ENCODE data around the gene DGCR2. TPM values are rescaled to one million over a fixed set of nuclear protein-coding genes. Genes with fewer than 3 reads are reported as not detected.

Gene DGCR2
- total and polyA plus RNA-seq, 2 donors (not counting 1 experiment from before 2014, with no cell fraction given), result 34.3 to 39.5 TPM

DNA sequence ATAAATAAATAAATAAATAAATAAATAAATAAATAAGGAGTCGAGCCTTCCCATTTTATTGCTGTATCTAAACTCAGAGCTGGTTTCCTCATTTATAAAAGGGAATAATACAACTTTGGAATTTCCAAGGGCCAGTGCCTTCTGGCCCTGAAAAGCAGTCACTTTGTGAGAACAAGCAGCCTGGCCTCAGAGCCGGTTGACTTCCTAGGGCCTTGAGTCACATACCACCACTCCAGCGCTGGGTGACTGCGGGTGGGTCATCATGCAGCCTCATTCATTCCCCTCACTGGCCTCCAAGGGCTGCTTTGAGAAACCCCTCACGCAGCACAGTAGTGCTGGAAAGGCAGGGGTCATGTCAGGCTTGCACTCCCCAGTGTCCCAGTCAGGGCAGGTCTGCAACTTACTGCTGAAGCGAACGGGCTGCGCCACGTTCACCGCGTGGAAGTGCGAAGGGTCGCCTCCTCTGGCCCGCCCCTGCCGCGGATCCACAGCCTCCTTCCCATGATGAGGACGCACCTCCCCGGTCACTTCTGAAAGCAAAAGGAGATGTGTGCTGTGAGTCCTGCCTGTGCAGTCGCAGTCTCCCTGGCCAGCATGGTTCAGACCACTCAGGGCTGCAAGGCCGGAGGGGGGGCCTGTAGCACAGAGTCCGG lies 54.4 kb downstream of the DGCR2 start:
- peaks cover 4% of the 10 kb centered on the region for H3K4me1 ChIP-seq (ENCODE audit: control insufficient read depth, extremely low read depth, insufficient read depth, low read length)
- H3K9ac ChIP-seq (ENCODE audit: insufficient read depth, low read length), result no peak overlapping the region
- no peaks in the 10 kb centered on the region for H3K27me3 ChIP-seq (ENCODE audit: control insufficient read depth, insufficient read depth, low read length)
- H3K79me2 ChIP-seq (ENCODE audit: control insufficient read depth, insufficient read depth, low read length), result no peaks in the 10 kb centered on the region
- no peaks in the 10 kb centered on the region for H4K20me1 ChIP-seq (ENCODE audit: control insufficient read depth, extremely low read depth, insufficient read depth, low read length)
- H3K4me2 ChIP-seq (ENCODE audit: extremely low read depth, insufficient read depth, low read length), result no peak overlapping the region
- H3K27ac ChIP-seq (ENCODE audit: insufficient read depth, low read length), result no peak overlapping the region
- TF ChIP-seq, protein P1, sequence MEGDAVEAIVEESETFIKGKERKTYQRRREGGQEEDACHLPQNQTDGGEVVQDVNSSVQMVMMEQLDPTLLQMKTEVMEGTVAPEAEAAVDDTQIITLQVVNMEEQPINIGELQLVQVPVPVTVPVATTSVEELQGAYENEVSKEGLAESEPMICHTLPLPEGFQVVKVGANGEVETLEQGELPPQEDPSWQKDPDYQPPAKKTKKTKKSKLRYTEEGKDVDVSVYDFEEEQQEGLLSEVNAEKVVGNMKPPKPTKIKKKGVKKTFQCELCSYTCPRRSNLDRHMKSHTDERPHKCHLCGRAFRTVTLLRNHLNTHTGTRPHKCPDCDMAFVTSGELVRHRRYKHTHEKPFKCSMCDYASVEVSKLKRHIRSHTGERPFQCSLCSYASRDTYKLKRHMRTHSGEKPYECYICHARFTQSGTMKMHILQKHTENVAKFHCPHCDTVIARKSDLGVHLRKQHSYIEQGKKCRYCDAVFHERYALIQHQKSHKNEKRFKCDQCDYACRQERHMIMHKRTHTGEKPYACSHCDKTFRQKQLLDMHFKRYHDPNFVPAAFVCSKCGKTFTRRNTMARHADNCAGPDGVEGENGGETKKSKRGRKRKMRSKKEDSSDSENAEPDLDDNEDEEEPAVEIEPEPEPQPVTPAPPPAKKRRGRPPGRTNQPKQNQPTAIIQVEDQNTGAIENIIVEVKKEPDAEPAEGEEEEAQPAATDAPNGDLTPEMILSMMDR (conservative IDR thresholded peaks at IDR 0.05 in 1 of 2, IDR thresholded peaks at IDR 0.05 in 1 of 2; ENCODE audit: low read depth in 1 of 2, low read length in 2 of 2), result no peak
- no peak for TF ChIP-seq EZH2 (IDR thresholded peaks at IDR 0.05; ENCODE audit: low read length, missing control alignments)
- H3K9me3 ChIP-seq (ENCODE audit: control insufficient read depth, insufficient read depth, low read depth, low read length), result no peaks in the 10 kb centered on the region
- H3K4me3 ChIP-seq (replicated peaks in 1 of 4; ENCODE audit: control extremely low read depth in 1 of 4, insufficient read depth in 1 of 4, low read depth in 3 of 4, low read length in 4 of 4), result no peak overlapping the region
- H3K36me3 ChIP-seq (ENCODE audit: control insufficient read depth, insufficient read depth, low read length), result peaks cover 13% of the 10 kb centered on the region
- no peak for DNase-seq (ENCODE audit: low read depth in 2 of 2)
- H2AFZ ChIP-seq (ENCODE audit: low read length), result no peak overlapping the region

DNA sequence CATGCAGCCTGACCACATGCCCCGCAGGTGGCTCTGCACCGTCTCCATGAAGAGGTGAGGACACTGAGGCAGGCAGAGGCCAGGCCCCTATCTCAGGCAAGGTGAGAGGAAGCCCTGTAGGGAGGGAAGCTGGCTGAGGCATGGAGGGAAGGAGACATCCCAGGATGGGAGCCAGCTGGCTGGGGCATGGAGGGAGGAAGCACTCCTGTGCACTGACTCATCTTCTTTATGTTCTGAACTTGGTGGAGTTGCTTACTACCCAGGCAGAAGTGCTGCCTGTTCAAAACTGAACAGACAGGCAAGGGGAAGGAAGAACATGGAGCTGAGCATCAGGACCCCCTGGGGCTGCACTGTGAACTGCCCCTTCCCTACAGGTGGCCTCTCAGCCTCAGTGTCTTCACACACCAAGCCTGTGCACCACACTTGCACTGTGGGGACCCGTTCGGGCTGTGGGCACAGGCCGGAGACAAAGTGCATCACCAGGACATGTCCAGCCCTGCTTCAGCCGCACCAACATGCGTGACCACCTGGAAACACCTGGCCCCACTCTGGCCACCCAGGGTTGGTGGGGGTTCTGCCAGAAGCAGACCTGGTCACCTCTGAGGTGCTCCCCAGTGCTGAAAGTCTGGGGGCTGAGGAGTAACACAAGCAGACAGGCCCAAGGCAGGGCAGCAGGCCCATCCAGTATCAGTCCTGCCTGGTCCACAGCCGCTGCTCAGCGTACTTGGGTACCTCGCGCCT lies 55.5 kb downstream of the DGCR2 start:
- Histone ChIP-seq H3K27ac (ENCODE audit: insufficient read depth, low read length) (peak overlapping the region; percentile 18), H3K4me2 (ENCODE audit: extremely low read depth, insufficient read depth, low read length) (peak overlapping the region; percentile 45)

GRCh38 chr22:19065929-19066328 lies 56.3 kb downstream of the DGCR2 start:
- Histone ChIP-seq H2AFZ (ENCODE audit: low read length) (no peak overlapping the region), H3K79me2 (ENCODE audit: control insufficient read depth, insufficient read depth, low read length) (no peaks in the 10 kb centered on the region), H3K36me3 (ENCODE audit: control insufficient read depth, insufficient read depth, low read length) (peaks cover 15% of the 10 kb centered on the region), H3K4me3 (replicated peaks in 1 of 4; ENCODE audit: control extremely low read depth in 1 of 4, insufficient read depth in 1 of 4, low read depth in 3 of 4, low read length in 4 of 4) (no peak overlapping the region), H3K27me3 (ENCODE audit: control insufficient read depth, insufficient read depth, low read length) (no peaks in the 10 kb centered on the region), H3K4me2 (ENCODE audit: extremely low read depth, insufficient read depth, low read length) (no peak overlapping the region), H3K4me1 (ENCODE audit: control insufficient read depth, extremely low read depth, insufficient read depth, low read length) (peaks cover 4% of the 10 kb centered on the region), H4K20me1 (ENCODE audit: control insufficient read depth, extremely low read depth, insufficient read depth, low read length) (no peaks in the 10 kb centered on the region), H3K27ac (ENCODE audit: insufficient read depth, low read length) (no peak overlapping the region), H3K9ac (ENCODE audit: insufficient read depth, low read length) (no peak overlapping the region), H3K9me3 (ENCODE audit: control insufficient read depth, insufficient read depth, low read depth, low read length) (no peaks in the 10 kb centered on the region)
- DNase-seq (ENCODE audit: low read depth in 2 of 2), result no peak
- TF ChIP-seq, protein P1 (conservative IDR thresholded peaks at IDR 0.05 in 1 of 2, IDR thresholded peaks at IDR 0.05 in 1 of 2; ENCODE audit: low read depth in 1 of 2, low read length in 2 of 2), result no peak
- TF ChIP-seq EZH2 (IDR thresholded peaks at IDR 0.05; ENCODE audit: low read length, missing control alignments), result no peak

More for the DNA sequence above, 55.5 kb downstream of the DGCR2 start:
- Histone ChIP-seq H3K4me3 (replicated peaks in 1 of 4; ENCODE audit: control extremely low read depth in 1 of 4, insufficient read depth in 1 of 4, low read depth in 3 of 4, low read length in 4 of 4) (no peak overlapping the region), H3K27me3 (ENCODE audit: control insufficient read depth, insufficient read depth, low read length) (no peaks in the 10 kb centered on the region), H3K4me1 (ENCODE audit: control insufficient read depth, extremely low read depth, insufficient read depth, low read length) (peaks cover 4% of the 10 kb centered on the region), H3K36me3 (ENCODE audit: control insufficient read depth, insufficient read depth, low read length) (peaks cover 18% of the 10 kb centered on the region), H3K9me3 (ENCODE audit: control insufficient read depth, insufficient read depth, low read depth, low read length) (no peaks in the 10 kb centered on the region), H2AFZ (ENCODE audit: low read length) (no peak overlapping the region), H3K9ac (ENCODE audit: insufficient read depth, low read length) (no peak overlapping the region), H4K20me1 (ENCODE audit: control insufficient read depth, extremely low read depth, insufficient read depth, low read length) (no peaks in the 10 kb centered on the region), H3K79me2 (ENCODE audit: control insufficient read depth, insufficient read depth, low read length) (no peaks in the 10 kb centered on the region)
- no peak for TF ChIP-seq EZH2 (IDR thresholded peaks at IDR 0.05; ENCODE audit: low read length, missing control alignments)
- TF ChIP-seq, protein P1 (conservative IDR thresholded peaks at IDR 0.05 in 1 of 2, IDR thresholded peaks at IDR 0.05 in 1 of 2; ENCODE audit: low read depth in 1 of 2, low read length in 2 of 2), result no peak
- DNase-seq (ENCODE audit: low read depth in 2 of 2), result peak; percentile 58 to 76
